ENCODE measurements around the gene EDARADD. TPM values are rescaled to one million over a fixed set of nuclear protein-coding genes. Genes with fewer than 3 reads are reported as not detected.

Gene EDARADD
- polyA plus RNA-seq, 1 donor from 2014 or later, result not detected

DNA sequence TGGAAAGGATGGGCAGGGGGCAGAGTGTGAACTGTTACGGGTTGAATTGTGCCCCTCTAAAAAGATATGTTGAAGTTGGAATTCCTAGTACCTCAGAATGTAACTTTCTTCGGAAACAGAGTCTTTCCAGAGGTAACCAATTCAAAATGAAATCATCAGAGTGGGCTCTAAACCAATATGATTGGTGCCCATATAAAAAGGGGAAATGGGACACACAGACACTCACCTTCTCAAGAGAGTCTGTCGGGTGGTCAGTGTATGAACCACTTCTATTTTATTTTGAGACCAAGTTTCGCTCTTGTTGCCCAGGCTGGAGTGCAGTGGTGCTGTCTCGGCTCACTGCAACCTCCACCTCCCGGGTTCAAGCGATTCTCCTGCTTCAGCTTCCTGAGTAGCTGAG, 7.6 kb downstream of the EDARADD start:
- Mint-ChIP-seq H3K36me3 (no peaks in the 10 kb centered on the region), H3K9me3 (no peaks in the 10 kb centered on the region), H3K4me3 (no peak overlapping the region), H3K27ac (no peak overlapping the region), H3K27me3 (peaks cover 21% of the 10 kb centered on the region), H3K4me1 (peaks cover 0 to 2% (median 0%) of the 10 kb centered on the region in 3 donors)

DNA sequence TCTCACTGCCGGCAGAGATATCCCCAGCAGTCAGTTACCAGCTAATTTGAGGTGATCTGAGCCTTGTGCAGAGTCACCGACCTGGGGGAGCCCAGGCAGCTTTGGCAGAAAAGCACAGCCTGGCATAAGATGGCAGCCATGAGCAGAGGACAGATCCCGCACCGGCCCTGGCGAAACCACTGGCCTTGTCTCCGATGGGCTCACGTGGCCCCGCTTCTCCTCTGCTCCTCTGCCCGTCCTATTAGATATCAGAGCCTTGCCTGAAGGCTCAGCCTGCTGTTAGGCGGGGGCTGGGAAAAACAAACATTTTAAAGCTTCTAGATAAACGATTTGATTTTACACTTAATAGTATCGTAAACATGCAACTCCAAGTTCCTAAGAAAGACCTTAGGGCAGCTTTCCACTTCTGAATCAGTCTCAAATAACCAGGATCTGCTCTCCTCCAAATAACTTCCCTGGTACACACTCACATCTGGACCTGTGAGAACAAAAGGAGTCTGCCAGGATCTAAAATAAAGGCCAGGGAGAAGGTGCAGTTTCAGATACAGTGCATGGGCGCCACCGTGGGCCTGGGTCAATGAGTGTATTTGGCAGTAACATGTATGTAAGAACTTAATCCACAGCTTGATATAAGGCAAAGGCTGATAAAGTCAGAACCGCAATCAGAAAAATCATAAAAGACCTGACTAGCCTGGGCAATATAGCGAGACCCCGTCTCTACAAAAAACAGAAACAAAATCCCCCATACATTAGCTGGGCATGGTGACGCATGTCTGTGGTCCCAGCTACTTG, 10.0 kb downstream of the EDARADD start:
- no peak overlapping the region for H3K4me3 Mint-ChIP-seq
- H3K9me3 Mint-ChIP-seq, result no peaks in the 10 kb centered on the region
- no peaks in the 10 kb centered on the region for H3K36me3 Mint-ChIP-seq
- peaks cover 9% of the 10 kb centered on the region for H3K27me3 Mint-ChIP-seq
- H3K27ac Mint-ChIP-seq, result no peak overlapping the region
- H3K4me1 Mint-ChIP-seq, result no peaks in the 10 kb centered on the region

DNA sequence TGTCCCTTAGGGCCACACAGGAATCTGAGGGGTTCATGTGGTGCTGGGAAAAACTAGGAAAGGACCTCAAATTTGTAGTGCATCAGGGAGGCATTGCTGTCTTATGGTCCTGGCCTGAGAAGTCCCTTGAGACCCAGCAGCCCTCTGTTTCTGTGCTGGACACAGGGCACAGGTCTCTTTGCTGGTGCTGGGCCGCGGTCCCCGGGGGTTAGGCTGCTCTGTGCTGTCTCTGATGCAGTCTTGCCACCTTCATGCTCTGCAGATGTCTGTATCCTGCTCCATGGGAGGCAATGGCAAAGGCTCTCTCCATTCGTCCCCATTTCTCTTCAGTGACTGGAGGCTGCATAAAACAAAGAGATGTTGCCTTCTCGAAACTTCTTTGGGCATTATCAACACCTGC, 13.0 kb downstream of the EDARADD start:
- Mint-ChIP-seq H3K36me3 (peaks cover 2% of the 10 kb centered on the region), H3K27me3 (peaks cover 6% of the 10 kb centered on the region), H3K4me3 (no peak overlapping the region), H3K27ac (no peak overlapping the region), H3K9me3 (no peaks in the 10 kb centered on the region), H3K4me1 (no peaks in the 10 kb centered on the region)

DNA sequence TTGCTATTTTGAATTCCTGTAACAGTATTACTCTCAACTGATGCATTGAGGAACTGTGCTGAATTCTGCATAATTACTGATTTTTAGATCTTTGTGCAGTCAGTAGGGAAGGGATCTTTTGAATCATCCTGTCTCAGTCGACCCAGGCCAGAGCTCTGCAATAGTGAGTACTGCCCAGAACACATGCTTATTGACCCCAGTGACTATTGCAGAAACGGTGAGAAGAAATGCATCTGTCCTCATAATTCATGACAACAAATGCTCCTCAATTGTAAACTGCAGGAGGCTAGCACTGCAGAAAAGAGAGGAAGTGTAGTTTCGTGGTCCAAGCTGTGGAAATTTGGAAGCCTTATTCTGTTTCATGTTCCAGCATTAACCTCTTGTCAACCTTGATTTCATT, 19.6 kb downstream of the EDARADD start:
- Mint-ChIP-seq H3K27me3 (peaks cover 13% of the 10 kb centered on the region), H3K4me3 (no peak overlapping the region), H3K9me3 (no peaks in the 10 kb centered on the region), H3K27ac (no peak overlapping the region), H3K4me1 (peaks cover 3 to 8% (median 6%) of the 10 kb centered on the region in 3 donors), H3K36me3 (peaks cover 2% of the 10 kb centered on the region)

DNA sequence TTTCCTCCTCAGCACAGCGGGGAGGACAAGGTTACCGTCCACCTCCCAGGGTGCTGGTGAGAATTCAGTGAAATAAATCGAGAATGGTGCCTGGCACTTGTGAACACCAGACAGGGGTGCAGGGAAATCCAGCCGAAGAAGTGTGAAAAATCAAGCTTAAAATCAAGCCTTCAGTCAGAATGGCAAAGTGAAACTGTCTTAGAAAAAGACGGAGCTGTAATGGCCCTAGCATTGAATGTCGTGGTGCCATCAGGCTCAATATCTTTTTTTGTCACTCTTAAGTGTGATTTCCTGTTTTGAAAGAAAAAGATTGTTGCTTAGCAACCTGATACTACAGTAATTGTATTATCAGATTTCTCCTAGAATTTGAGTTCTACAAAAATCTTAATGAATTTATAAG, 22.1 kb downstream of the EDARADD start:
- Mint-ChIP-seq H3K27ac (peak overlapping the region in 2 of 3 donors; percentile 5 to 28), H3K4me3 (peak overlapping the region in 2 of 4 donors; percentile 57 to 66), H3K4me1 (peaks cover 3 to 8% (median 6%) of the 10 kb centered on the region in 3 donors), H3K36me3 (no peaks in the 10 kb centered on the region), H3K27me3 (peaks cover 10% of the 10 kb centered on the region), H3K9me3 (no peaks in the 10 kb centered on the region)

DNA sequence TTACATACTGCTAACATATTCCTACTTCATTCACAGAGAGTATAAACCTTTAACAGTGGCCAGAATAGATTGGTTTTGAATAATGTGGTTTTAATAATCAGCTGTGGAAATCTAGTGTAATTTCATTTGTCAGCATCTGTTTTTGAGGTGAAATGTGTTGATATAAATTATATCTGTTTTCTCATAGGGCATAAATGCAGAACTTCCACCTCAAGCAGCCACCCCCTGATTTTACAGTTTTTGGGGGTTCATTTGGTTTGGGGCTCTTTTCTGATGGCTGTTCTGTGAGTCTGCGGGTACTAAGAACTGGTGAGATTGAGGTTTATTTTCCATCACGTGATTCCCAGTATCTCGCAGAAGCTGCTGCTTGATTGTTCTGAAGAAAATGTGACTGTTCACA, 23.2 kb downstream of the EDARADD start:
- Mint-ChIP-seq H3K36me3 (no peaks in the 10 kb centered on the region), H3K4me1 (peaks cover 3 to 8% (median 6%) of the 10 kb centered on the region in 3 donors), H3K27ac (no peak overlapping the region), H3K9me3 (no peaks in the 10 kb centered on the region), H3K4me3 (no peak overlapping the region), H3K27me3 (peaks cover 7% of the 10 kb centered on the region)

DNA sequence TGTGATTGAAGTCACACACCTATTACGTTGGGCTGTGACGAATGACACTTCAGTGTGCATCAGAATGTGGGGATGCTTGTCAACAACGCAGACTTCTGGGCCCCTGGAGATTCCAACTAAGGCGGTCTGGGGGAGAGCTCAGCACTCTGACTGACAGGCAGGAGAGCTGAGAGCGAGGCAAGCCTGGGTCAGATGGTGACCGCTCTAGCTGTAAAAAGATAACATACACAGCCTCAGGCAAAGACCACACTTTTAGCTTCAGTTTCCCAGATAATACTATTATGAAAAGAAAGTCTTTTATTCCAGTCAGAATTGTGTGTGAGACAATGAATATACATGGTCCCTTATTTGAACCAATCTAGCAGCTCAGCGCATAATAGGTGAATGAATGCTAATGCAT, 25.4 kb downstream of the EDARADD start:
- peaks cover 3 to 8% (median 6%) of the 10 kb centered on the region in 3 donors for H3K4me1 Mint-ChIP-seq
- peaks cover 4% of the 10 kb centered on the region for H3K27me3 Mint-ChIP-seq
- peaks cover 2% of the 10 kb centered on the region for H3K36me3 Mint-ChIP-seq
- no peak overlapping the region for H3K4me3 Mint-ChIP-seq
- H3K27ac Mint-ChIP-seq, result peak overlapping the region in 1 of 3 donors; percentile 18
- no peaks in the 10 kb centered on the region for H3K9me3 Mint-ChIP-seq

DNA sequence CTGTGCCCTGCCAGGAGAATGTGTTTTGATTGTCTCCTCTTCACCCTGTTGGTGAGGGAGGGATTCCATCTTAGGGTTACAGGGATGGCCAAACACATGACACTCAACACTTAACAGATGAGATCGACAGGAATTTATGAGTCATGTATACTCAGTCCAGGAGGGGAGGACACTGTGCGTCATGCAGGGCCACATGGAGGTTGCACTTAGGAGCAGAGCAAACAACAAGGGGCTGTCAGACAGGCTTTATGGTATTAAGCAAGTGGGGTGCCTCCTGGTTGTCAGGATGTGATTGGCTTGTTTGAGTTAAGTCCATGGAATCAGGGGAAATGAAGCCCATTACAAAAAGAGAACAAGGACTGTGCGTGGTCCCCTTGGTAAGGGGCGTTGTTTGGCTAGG, 26.9 kb downstream of the EDARADD start:
- peaks cover 4% of the 10 kb centered on the region for H3K36me3 Mint-ChIP-seq
- no peak overlapping the region for H3K27ac Mint-ChIP-seq
- peaks cover 3 to 14% (median 6%) of the 10 kb centered on the region in 3 donors for H3K4me1 Mint-ChIP-seq
- peaks cover 1% of the 10 kb centered on the region for H3K27me3 Mint-ChIP-seq
- H3K4me3 Mint-ChIP-seq, result peak overlapping the region in 1 of 4 donors; percentile 5
- H3K9me3 Mint-ChIP-seq, result no peaks in the 10 kb centered on the region

DNA sequence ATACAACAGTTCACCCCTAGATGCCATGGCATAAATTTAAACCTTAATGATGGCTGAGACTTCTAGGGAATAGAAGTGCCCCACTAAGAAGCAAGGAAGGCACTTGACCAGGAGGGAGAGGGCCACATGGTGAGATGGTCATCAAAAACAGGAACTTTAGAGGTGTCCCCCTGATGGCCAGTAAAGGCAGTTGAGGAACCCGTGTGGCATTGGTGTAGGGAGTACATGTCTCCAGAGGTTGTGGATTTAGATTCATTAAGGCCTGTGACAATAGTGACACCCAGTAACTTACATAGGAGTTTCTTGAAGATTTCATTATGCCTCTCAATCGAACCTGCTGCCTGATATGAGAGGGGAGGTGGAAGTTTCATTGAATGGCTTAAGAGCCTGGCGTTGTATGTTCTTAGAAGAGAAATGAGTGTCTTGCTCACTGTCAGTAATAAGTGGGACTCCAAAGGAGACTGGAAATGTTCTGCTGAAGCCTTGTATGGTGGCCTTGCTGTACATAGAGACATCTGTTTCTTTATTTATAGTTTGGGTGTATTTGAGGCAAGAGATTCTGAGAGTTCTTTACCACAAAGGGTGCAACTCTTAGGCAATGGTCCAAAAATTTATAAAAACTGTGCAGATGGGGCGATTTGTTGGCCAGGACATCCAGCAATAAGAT, 27.9 kb downstream of the EDARADD start:
- Mint-ChIP-seq H3K4me3 (no peak overlapping the region), H3K9me3 (no peaks in the 10 kb centered on the region), H3K27me3 (no peaks in the 10 kb centered on the region), H3K36me3 (peaks cover 4% of the 10 kb centered on the region), H3K27ac (no peak overlapping the region), H3K4me1 (peaks cover 0 to 9% (median 0%) of the 10 kb centered on the region in 3 donors)

DNA sequence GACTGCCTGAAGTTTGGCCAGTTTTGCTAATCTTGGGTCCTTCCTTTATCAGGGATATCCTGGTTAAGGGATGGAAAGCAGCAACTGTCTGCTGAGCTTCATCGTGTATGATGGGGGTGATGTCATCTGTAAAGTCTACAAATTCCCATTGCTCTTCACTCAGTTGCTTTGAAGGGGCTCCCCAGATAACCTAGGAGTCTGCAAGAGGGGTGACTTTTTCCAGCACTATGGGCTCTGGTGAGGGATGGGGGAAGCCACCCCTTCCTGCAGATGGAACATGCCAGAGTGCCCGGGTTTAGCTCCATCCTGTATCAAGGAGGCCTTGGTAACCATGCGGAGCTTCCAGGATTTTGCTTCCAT, 28.4 kb downstream of the EDARADD start:
- H3K9me3 Mint-ChIP-seq, result no peaks in the 10 kb centered on the region
- H3K36me3 Mint-ChIP-seq, result peaks cover 4% of the 10 kb centered on the region
- peaks cover 0 to 9% (median 0%) of the 10 kb centered on the region in 3 donors for H3K4me1 Mint-ChIP-seq
- H3K4me3 Mint-ChIP-seq, result no peak overlapping the region
- no peak overlapping the region for H3K27ac Mint-ChIP-seq
- no peaks in the 10 kb centered on the region for H3K27me3 Mint-ChIP-seq

DNA sequence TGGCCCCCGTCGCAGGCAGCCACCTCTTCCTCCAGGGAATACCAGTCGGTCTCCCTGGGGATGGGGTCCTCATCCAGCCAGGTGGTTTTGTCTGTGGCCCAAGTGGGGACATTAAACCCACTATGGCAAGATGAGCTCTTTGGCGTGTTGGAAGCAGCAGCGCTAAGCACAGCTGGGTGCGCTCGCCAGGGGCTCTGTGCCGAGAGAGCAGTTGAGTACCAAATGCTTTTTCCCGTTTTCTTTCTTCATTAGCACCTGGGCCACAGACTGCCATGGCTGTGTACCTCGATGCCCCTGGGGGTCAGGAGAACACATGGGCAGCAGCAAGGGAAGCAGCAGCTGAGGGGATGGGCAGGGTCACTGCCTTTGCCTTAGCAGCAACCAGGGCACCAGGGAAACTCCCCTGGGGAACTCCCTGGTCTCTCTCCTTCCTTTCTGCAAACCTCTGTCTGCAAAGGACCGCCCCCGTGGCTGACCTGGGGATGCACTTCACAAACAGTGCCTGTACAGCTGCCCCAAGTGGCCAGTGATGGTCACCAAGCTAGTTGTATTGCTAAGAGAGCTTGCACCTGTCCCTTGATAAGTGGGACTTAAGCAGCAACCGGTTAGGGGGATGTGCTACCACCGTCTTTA, 31.1 kb downstream of the EDARADD start:
- peaks cover 0 to 3% (median 0%) of the 10 kb centered on the region in 3 donors for H3K9me3 Mint-ChIP-seq
- no peaks in the 10 kb centered on the region for H3K27me3 Mint-ChIP-seq
- H3K36me3 Mint-ChIP-seq, result peaks cover 4% of the 10 kb centered on the region
- no peak overlapping the region for H3K27ac Mint-ChIP-seq
- H3K4me3 Mint-ChIP-seq, result no peak overlapping the region
- H3K4me1 Mint-ChIP-seq, result peaks cover 0 to 9% (median 0%) of the 10 kb centered on the region in 3 donors

DNA sequence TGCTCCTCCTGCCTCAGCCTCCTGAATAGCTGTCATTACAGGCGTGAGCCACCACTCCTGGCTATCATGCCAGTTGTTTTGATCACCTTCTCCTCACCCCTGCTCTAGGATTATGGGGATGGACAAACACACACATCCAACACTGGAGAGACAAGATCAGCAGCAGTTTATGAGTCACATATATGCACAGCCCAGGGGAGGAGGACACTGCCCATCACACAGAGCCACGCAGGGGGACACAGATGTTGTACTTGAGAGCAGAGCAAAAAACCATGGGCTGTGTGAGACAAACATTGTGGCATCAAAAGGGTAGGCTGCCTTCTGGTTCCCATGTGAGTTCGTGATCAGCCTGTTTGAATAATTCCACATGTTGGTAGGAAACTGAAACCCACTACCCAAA, 32.1 kb downstream of the EDARADD start:
- Mint-ChIP-seq H3K27ac (no peak overlapping the region), H3K4me3 (no peak overlapping the region), H3K27me3 (no peaks in the 10 kb centered on the region), H3K36me3 (peaks cover 4% of the 10 kb centered on the region), H3K9me3 (peaks cover 0 to 3% (median 0%) of the 10 kb centered on the region in 3 donors), H3K4me1 (peaks cover 0 to 9% (median 0%) of the 10 kb centered on the region in 3 donors)

DNA sequence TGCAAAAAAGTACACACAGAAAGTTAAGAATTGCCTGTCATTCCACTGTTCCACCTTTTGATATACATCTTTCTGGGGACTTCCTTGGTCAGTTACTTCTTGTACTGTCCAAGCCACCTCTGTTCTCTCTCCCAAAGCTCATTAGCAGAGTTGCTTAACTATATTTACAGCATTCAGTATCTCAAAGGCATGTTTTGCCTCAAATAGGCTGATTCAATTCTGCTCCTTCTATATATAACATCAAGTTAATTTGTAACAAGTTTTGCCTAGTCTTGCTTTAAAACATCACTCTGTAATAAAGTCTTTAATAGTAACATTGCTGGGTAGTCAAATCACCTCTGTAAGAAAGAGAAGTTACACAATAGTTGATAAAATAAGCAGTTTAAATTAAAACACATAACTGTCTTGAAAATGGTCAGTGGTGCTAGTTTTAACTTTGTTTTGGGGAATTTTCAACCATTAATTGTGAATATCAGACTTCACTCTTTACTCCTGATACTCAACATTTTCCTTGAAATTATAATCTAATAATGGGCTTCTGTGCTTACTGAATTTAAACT, 35.7 kb downstream of the EDARADD start:
- Mint-ChIP-seq H3K4me1 (peaks cover 0 to 8% (median 0%) of the 10 kb centered on the region in 3 donors), H3K27ac (no peak overlapping the region)

DNA sequence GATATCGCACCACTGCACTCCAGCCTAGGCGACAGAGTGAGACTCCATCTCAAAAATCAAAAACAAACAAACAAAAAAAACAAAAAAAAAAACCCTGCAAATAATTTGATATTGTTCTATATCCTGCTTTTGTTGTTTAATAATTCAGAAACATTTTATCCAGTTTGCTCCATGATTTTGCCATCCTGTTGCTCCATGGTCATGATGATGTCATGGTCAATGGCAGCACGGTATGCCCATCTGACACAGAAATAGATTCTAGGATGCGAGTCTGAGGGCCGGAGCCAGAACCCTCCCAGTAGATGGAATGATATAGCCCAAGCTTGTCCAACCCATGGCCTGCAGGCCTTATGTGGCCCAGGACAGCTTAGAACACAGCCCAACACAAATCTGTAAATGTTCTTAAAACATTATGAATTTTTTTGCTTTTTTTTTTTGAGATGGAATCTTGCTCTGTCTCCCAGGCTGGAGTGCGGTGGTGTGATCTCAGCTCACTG, 39.8 kb downstream of the EDARADD start:
- Mint-ChIP-seq H3K36me3 (no peaks in the 10 kb centered on the region), H3K9me3 (peaks cover under 1 to 5% (median 3%) of the 10 kb centered on the region in 3 donors), H3K27ac (no peak overlapping the region), H3K4me1 (no peaks in the 10 kb centered on the region), H3K4me3 (no peak overlapping the region), H3K27me3 (no peaks in the 10 kb centered on the region)

More for the DNA sequence above, 35.7 kb downstream of the EDARADD start:
- H3K4me3 Mint-ChIP-seq, result no peak overlapping the region
- H3K27me3 Mint-ChIP-seq, result no peaks in the 10 kb centered on the region
- H3K36me3 Mint-ChIP-seq, result peaks cover 2% of the 10 kb centered on the region
- H3K9me3 Mint-ChIP-seq, result peaks cover 0 to 3% (median 0%) of the 10 kb centered on the region in 3 donors

DNA sequence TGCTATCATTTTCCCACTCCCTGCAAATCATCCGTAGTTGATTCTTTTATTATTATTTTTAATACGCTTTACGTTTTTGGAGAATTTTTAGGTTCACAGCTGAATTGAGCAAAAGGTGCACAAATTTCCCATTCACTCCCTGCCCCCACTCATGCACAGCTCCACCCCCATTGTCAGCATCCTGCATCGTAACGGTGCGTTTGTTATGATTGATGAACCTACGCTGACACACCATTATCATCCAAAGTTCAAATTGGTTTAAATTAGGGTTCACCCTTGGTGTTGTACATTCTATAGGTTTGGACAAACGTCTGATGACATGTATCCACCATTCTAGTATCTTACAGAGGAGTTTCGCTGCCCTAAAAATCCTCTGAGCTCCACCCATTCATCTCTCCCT, 44.5 kb downstream of the EDARADD start:
- Mint-ChIP-seq H3K27me3 (no peaks in the 10 kb centered on the region), H3K4me3 (no peak overlapping the region), H3K9me3 (peaks cover 4 to 6% (median 6%) of the 10 kb centered on the region in 3 donors), H3K36me3 (no peaks in the 10 kb centered on the region), H3K4me1 (no peaks in the 10 kb centered on the region), H3K27ac (no peak overlapping the region)

All from IgD-negative memory B cell (primary cell).